ENCODE measurements around the gene DERL3.
A peak's percentile ranks its signal among the peaks of the same experiment; 100 is the strongest.

Gene DERL3

DNA sequence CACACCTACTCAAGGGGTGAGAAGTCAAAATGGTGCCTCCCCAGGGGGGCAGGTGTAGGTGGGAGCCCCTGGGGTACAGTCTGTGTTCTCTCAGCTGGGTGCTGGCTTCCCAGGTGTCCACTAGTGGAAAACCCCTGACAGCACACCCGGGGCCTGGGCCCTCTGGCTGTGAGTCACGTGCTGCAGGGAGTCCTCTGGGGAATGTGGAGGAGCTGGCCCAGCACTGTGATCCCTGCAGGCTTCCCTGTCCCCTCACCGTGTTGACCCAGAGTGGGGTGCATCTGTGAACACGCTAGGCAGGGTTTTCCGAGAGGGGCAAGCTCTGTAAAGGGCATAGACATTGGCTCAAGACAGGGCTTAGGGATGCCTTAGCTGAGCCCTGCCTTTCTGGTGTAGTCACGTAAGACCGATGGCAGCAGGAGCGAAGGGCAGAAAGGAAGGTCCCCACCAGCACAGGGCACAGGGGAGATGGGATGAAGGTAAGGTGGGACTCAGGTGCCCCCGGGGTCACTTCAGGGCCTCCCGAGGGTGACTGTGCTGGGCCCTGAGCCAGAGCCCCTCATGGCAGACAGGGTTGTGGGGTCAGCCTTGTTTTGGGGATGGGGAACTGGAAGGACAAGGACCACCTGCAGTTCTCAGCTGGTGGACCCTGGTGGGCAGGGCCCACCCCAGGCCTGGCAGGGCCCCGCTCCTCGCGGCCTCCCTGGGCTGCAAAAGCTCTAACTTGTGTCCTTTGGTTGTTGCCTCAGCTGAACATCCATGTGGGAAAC is 14.1 kb downstream of the DERL3 start:
- Histone ChIP-seq H2BK12ac (ENCODE audit: low read length) (no peak overlapping the region), H2AFZ (ENCODE audit: insufficient read depth, low read length, poor library complexity) (no peak overlapping the region), H3K79me1 (ENCODE audit: low read length) (peaks cover 13% of the 10 kb centered on the region), H3K27ac (ENCODE audit: low read depth, low read length) (no peak overlapping the region), H4K8ac (ENCODE audit: low read depth, low read length) (no peak overlapping the region), H4K91ac (ENCODE audit: low read depth, low read length) (peak overlapping the region; percentile 37), H3K23ac (ENCODE audit: low read length) (no peak overlapping the region), H3K9ac (ENCODE audit: low read length) (no peak overlapping the region), H3K4ac (ENCODE audit: low read depth, low read length) (no peak overlapping the region), H3K14ac (ENCODE audit: low read length) (no peak overlapping the region), H3K79me2 (ENCODE audit: control insufficient read depth, insufficient read depth, low read length, poor library complexity) (no peaks in the 10 kb centered on the region), H3K9me3 (ENCODE audit: insufficient read depth, low read depth, low read length) (peaks cover 6% of the 10 kb centered on the region), H3K18ac (ENCODE audit: low read length) (no peak overlapping the region), H2BK120ac (ENCODE audit: insufficient read depth, low read length, poor library complexity) (no peak overlapping the region), H3K4me3 (ENCODE audit: low read depth, low read length) (no peak overlapping the region), H3K4me2 (ENCODE audit: low read length) (no peak overlapping the region), H3K36me3 (ENCODE audit: control insufficient read depth in 1 of 2, insufficient read depth in 2 of 2, low read length in 2 of 2) (peaks cover 79 to 82% of the 10 kb centered on the region in 2 experiments), H3K27me3 (ENCODE audit: insufficient read depth, low read length) (no peaks in the 10 kb centered on the region), H4K12ac (ENCODE audit: low read depth, low read length) (no peak overlapping the region), H2BK5ac (ENCODE audit: low read depth, low read length, poor library complexity) (no peak overlapping the region), H2AK5ac (ENCODE audit: low read length) (no peak overlapping the region), H3K4me1 (ENCODE audit: control insufficient read depth in 1 of 2, insufficient read depth in 2 of 2, low read length in 2 of 2) (peaks cover 14% of the 10 kb centered on the region in 2 experiments)
- WGBS (ENCODE audit: extremely low coverage, insufficient coverage, insufficient read length): no CpG with 5 or more reads among the region's 13 CpGs
- peak; percentile 41 to 58 for DNase-seq

GRCh38 chr22:23823331-23823791 is 15.4 kb downstream of the DERL3 start:
- no peak overlapping the region for H3K4me2 ChIP-seq (ENCODE audit: low read length)
- H3K14ac ChIP-seq (ENCODE audit: low read length): no peak overlapping the region
- no peak overlapping the region for H3K4ac ChIP-seq (ENCODE audit: low read depth, low read length)
- no peak overlapping the region for H2AK5ac ChIP-seq (ENCODE audit: low read length)
- H3K23ac ChIP-seq (ENCODE audit: low read length): no peak overlapping the region
- H2BK120ac ChIP-seq (ENCODE audit: insufficient read depth, low read length, poor library complexity): no peak overlapping the region
- no peak overlapping the region for H3K9ac ChIP-seq (ENCODE audit: low read length)
- H2AFZ ChIP-seq (ENCODE audit: insufficient read depth, low read length, poor library complexity): no peak overlapping the region
- no peak overlapping the region for H4K12ac ChIP-seq (ENCODE audit: low read depth, low read length)
- peaks cover 3% of the 10 kb centered on the region for H3K9me3 ChIP-seq (ENCODE audit: insufficient read depth, low read depth, low read length)
- H4K91ac ChIP-seq (ENCODE audit: low read depth, low read length): no peak overlapping the region
- peaks cover 13% of the 10 kb centered on the region for H3K79me1 ChIP-seq (ENCODE audit: low read length)
- peaks cover 14% of the 10 kb centered on the region in 2 experiments for H3K4me1 ChIP-seq (ENCODE audit: control insufficient read depth in 1 of 2, insufficient read depth in 2 of 2, low read length in 2 of 2)
- no peak overlapping the region for H2BK12ac ChIP-seq (ENCODE audit: low read length)
- H3K4me3 ChIP-seq (ENCODE audit: low read depth, low read length): no peak overlapping the region
- WGBS (ENCODE audit: extremely low coverage, insufficient coverage, insufficient read length): no CpG with 5 or more reads among the region's 14 CpGs
- peak; percentile 93 to 95 for DNase-seq
- H3K27me3 ChIP-seq (ENCODE audit: insufficient read depth, low read length): no peaks in the 10 kb centered on the region
- H3K36me3 ChIP-seq (ENCODE audit: control insufficient read depth in 1 of 2, insufficient read depth in 2 of 2, low read length in 2 of 2): peaks cover 73 to 76% of the 10 kb centered on the region in 2 experiments
- H3K27ac ChIP-seq (ENCODE audit: low read depth, low read length): no peak overlapping the region
- H3K18ac ChIP-seq (ENCODE audit: low read length): no peak overlapping the region
- no peak overlapping the region for H4K8ac ChIP-seq (ENCODE audit: low read depth, low read length)
- H2BK5ac ChIP-seq (ENCODE audit: low read depth, low read length, poor library complexity): no peak overlapping the region
- H3K79me2 ChIP-seq (ENCODE audit: control insufficient read depth, insufficient read depth, low read length, poor library complexity): no peaks in the 10 kb centered on the region

GRCh38 chr22:23822101-23822671 is 16.6 kb downstream of the DERL3 start:
- no peak overlapping the region for H2BK120ac ChIP-seq (ENCODE audit: insufficient read depth, low read length, poor library complexity)
- H3K9ac ChIP-seq (ENCODE audit: low read length): no peak overlapping the region
- no peak overlapping the region for H4K91ac ChIP-seq (ENCODE audit: low read depth, low read length)
- no peak overlapping the region for H4K8ac ChIP-seq (ENCODE audit: low read depth, low read length)
- H2AK5ac ChIP-seq (ENCODE audit: low read length): no peak overlapping the region
- no peak overlapping the region for H3K4me2 ChIP-seq (ENCODE audit: low read length)
- H3K27me3 ChIP-seq (ENCODE audit: insufficient read depth, low read length): no peaks in the 10 kb centered on the region
- no CpG with 5 or more reads among the region's 6 CpGs for WGBS (ENCODE audit: extremely low coverage, insufficient coverage, insufficient read length)
- no peak overlapping the region for H2AFZ ChIP-seq (ENCODE audit: insufficient read depth, low read length, poor library complexity)
- no peak overlapping the region for H2BK12ac ChIP-seq (ENCODE audit: low read length)
- H2BK5ac ChIP-seq (ENCODE audit: low read depth, low read length, poor library complexity): no peak overlapping the region
- H3K79me2 ChIP-seq (ENCODE audit: control insufficient read depth, insufficient read depth, low read length, poor library complexity): no peaks in the 10 kb centered on the region
- no peak overlapping the region for H3K4ac ChIP-seq (ENCODE audit: low read depth, low read length)
- H3K79me1 ChIP-seq (ENCODE audit: low read length): peaks cover 13% of the 10 kb centered on the region
- no peak overlapping the region for H4K12ac ChIP-seq (ENCODE audit: low read depth, low read length)
- peaks cover 3% of the 10 kb centered on the region for H3K9me3 ChIP-seq (ENCODE audit: insufficient read depth, low read depth, low read length)
- no peak overlapping the region for H3K14ac ChIP-seq (ENCODE audit: low read length)
- H3K36me3 ChIP-seq (ENCODE audit: control insufficient read depth in 1 of 2, insufficient read depth in 2 of 2, low read length in 2 of 2): peaks cover 73 to 76% of the 10 kb centered on the region in 2 experiments
- no peak overlapping the region for H3K4me3 ChIP-seq (ENCODE audit: low read depth, low read length)
- DNase-seq: peak; percentile 91 to 93
- H3K18ac ChIP-seq (ENCODE audit: low read length): no peak overlapping the region
- peaks cover 14% of the 10 kb centered on the region in 2 experiments for H3K4me1 ChIP-seq (ENCODE audit: control insufficient read depth in 1 of 2, insufficient read depth in 2 of 2, low read length in 2 of 2)
- H3K23ac ChIP-seq (ENCODE audit: low read length): no peak overlapping the region
- no peak overlapping the region for H3K27ac ChIP-seq (ENCODE audit: low read depth, low read length)

DNA sequence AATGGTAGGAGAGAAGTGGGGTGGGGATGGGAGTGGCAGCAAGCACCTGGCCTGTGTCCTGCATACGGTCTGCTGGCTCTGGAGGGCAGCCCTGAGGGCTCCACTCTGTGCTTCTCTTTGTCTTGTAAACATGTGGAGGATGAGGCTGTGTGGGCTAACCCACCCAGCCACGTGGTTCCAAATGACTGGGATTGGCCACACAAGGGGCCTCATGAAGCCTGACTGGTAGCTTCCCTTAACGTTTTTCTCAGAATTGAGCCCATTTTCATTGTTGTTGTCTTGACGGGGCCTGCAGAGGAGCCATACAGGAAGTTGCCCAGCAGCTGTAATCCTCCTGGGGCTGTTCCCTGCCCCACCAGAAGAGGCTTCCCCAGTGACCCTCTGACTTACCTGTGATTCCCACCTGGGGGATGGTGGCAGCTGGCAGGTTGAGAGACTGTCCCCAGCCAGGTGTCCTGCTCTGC is 18.0 kb downstream of the DERL3 start:
- H2BK5ac ChIP-seq (ENCODE audit: low read depth, low read length, poor library complexity): no peak overlapping the region
- no peak overlapping the region for H3K4ac ChIP-seq (ENCODE audit: low read depth, low read length)
- no CpG with 5 or more reads among the region's 4 CpGs for WGBS (ENCODE audit: extremely low coverage, insufficient coverage, insufficient read length)

More for the DNA sequence above, 18.0 kb downstream of the DERL3 start:
- Histone ChIP-seq H3K9me3 (ENCODE audit: insufficient read depth, low read depth, low read length) (peaks cover 3% of the 10 kb centered on the region), H3K23ac (ENCODE audit: low read length) (no peak overlapping the region), H2AFZ (ENCODE audit: insufficient read depth, low read length, poor library complexity) (no peak overlapping the region), H3K79me2 (ENCODE audit: control insufficient read depth, insufficient read depth, low read length, poor library complexity) (no peaks in the 10 kb centered on the region), H3K14ac (ENCODE audit: low read length) (no peak overlapping the region), H4K8ac (ENCODE audit: low read depth, low read length) (no peak overlapping the region), H2BK120ac (ENCODE audit: insufficient read depth, low read length, poor library complexity) (no peak overlapping the region), H3K4me1 (ENCODE audit: control insufficient read depth in 1 of 2, insufficient read depth in 2 of 2, low read length in 2 of 2) (peaks cover 9 to 14% of the 10 kb centered on the region in 2 experiments), H3K36me3 (ENCODE audit: control insufficient read depth in 1 of 2, insufficient read depth in 2 of 2, low read length in 2 of 2) (peaks cover 73 to 75% of the 10 kb centered on the region in 2 experiments), H3K79me1 (ENCODE audit: low read length) (peaks cover 5% of the 10 kb centered on the region), H4K12ac (ENCODE audit: low read depth, low read length) (no peak overlapping the region), H3K27ac (ENCODE audit: low read depth, low read length) (no peak overlapping the region), H2BK12ac (ENCODE audit: low read length) (no peak overlapping the region), H3K4me2 (ENCODE audit: low read length) (no peak overlapping the region), H2AK5ac (ENCODE audit: low read length) (no peak overlapping the region), H3K4me3 (ENCODE audit: low read depth, low read length) (no peak overlapping the region), H4K91ac (ENCODE audit: low read depth, low read length) (no peak overlapping the region), H3K9ac (ENCODE audit: low read length) (no peak overlapping the region), H3K18ac (ENCODE audit: low read length) (no peak overlapping the region), H3K27me3 (ENCODE audit: insufficient read depth, low read length) (no peaks in the 10 kb centered on the region)
- DNase-seq: peak; percentile 87 to 91

Measured in trophoblast cell (in vitro differentiated cells and primary cell).